Thoracic aorta (tissue), 2 donors: ENCODE measurements around the gene OBI1. TPM values are rescaled to one million over a fixed set of nuclear protein-coding genes. Genes with fewer than 3 reads are reported as not detected.

ENCODE experiments used
- ATAC-seq: fragments of 150-250 bp; one replicate; pipeline ENCODE4 v1.8.0; 2017; ENCODE audit warnings: low read depth; ENCODE audit not compliant: insufficient number of reproducible peaks, low FRiP score
- DNase-seq: peaks from one replicate; pipeline ENCODE4 v3.0.0-alpha.2; 2020; ENCODE audit warnings: low spot score
- H3K27ac ChIP-seq, 2 donors: fragments of 200-600 bp; sonication (generic); 1 replicate in 1 of 2; 2 replicates in 1 of 2; pipeline ENCODE4 v1.5.1; 2016; ENCODE audit warnings: mild to moderate bottlenecking in 2 of 2, moderate library complexity in 2 of 2
- H3K27me3 ChIP-seq: fragments of 200-600 bp; sonication (generic); replicated peaks from 2 replicates; pipeline ENCODE4 v1.6.0; 2016; ENCODE audit warnings: mild to moderate bottlenecking; ENCODE audit not compliant: insufficient read depth
- H3K36me3 ChIP-seq: fragments of 200-600 bp; sonication (generic); one replicate; pipeline ENCODE4 v1.5.1; 2016
- H3K4me1 ChIP-seq, 2 donors: fragments of 200-600 bp; sonication (generic); 1 replicate in 1 of 2; 2 replicates in 1 of 2; pipeline versions ENCODE4 v1.5.1 to v1.6.0; 2016; ENCODE audit warnings: low read depth in 2 of 2, mild to moderate bottlenecking in 1 of 2; ENCODE audit not compliant: control insufficient read depth in 1 of 2
- H3K4me3 ChIP-seq: fragments of 200-600 bp; sonication (generic); 2 replicates; pipeline ENCODE4 v1.5.1; 2016; ENCODE audit warnings: mild to moderate bottlenecking
- H3K9me3 ChIP-seq: fragments of 200-600 bp; sonication (generic); 2 replicates; pipeline ENCODE4 v1.5.1; 2016
- CTCF ChIP-seq: fragments of 200-600 bp; sonication (generic); IDR thresholded peaks from one replicate; pipeline ENCODE4 v1.5.1; 2019; ENCODE audit warnings: antibody characterized with exemption
- total RNA-seq, 2 donors: library from RNA; depleted of rRNA; stranded (reverse); fragments of >200 nt; gene quantifications; one replicate each; pipeline versions ENCODE4 v1.1.0 to v1.2.3, GENCODE V29; 2016

Gene OBI1
- total RNA-seq, 2 donors from 2014 or later = 9.3 to 10.2 TPM

- DNase-seq (no peak), ATAC-seq (no peak)
- no peaks in the 10 kb centered on the region for H3K4me1 ChIP-seq
- no peaks in the 10 kb centered on the region for H3K9me3 ChIP-seq
- H3K27me3 ChIP-seq = no peaks in the 10 kb centered on the region
- no peak overlapping the region for H3K27ac ChIP-seq
- no peak for TF ChIP-seq CTCF
- no peak overlapping the region for H3K4me3 ChIP-seq
- peaks cover 10% of the 10 kb centered on the region for H3K36me3 ChIP-seq
Observed at GRCh38 chr13:78618411-78618810, 40.5 kb downstream of the OBI1 start.

GRCh38 chr13:78611040-78611439, 47.9 kb downstream of the OBI1 start:
- Histone ChIP-seq H3K4me1 (peaks cover 14 to 21% of the 10 kb centered on the region in 2 donors), H3K27me3 (peaks cover 16% of the 10 kb centered on the region), H3K36me3 (peaks cover under 1% of the 10 kb centered on the region), H3K9me3 (no peaks in the 10 kb centered on the region), H3K27ac (no peak overlapping the region), H3K4me3 (no peak overlapping the region)
- ATAC-seq = no peak
- no peak for TF ChIP-seq CTCF
- DNase-seq = no peak

- no peak for DNase-seq
- TF ChIP-seq CTCF = no peak
- Histone ChIP-seq H3K9me3 (no peaks in the 10 kb centered on the region), H3K27ac (no peak overlapping the region), H3K27me3 (peaks cover 22% of the 10 kb centered on the region), H3K4me1 (peaks cover 14 to 21% of the 10 kb centered on the region in 2 donors), H3K36me3 (no peaks in the 10 kb centered on the region), H3K4me3 (no peak overlapping the region)
- no peak for ATAC-seq
Observed at GRCh38 chr13:78610381-78610883, 48.5 kb downstream of the OBI1 start.

GRCh38 chr13:78609464-78610205, 49.3 kb downstream of the OBI1 start:
- Histone ChIP-seq H3K27me3 (peaks cover 23% of the 10 kb centered on the region), H3K4me3 (peak overlapping the region; percentile 73), H3K4me1 (peaks cover 14 to 21% of the 10 kb centered on the region in 2 donors), H3K36me3 (no peaks in the 10 kb centered on the region), H3K27ac (no peak overlapping the region), H3K9me3 (no peaks in the 10 kb centered on the region)
- ATAC-seq (no peak), DNase-seq (no peak)
- no peak for TF ChIP-seq CTCF

- H3K27me3 ChIP-seq = peaks cover 27% of the 10 kb centered on the region
- peak overlapping the region; percentile 73 for H3K4me3 ChIP-seq
- ATAC-seq = no peak
- no peak overlapping the region for H3K27ac ChIP-seq
- DNase-seq = no peak
- no peak for TF ChIP-seq CTCF
- no peaks in the 10 kb centered on the region for H3K36me3 ChIP-seq
- H3K4me1 ChIP-seq = peaks cover 14 to 21% of the 10 kb centered on the region in 2 donors
- H3K9me3 ChIP-seq = no peaks in the 10 kb centered on the region
Observed at GRCh38 chr13:78608688-78609463, 50.1 kb downstream of the OBI1 start.
